GM19035 (cell line): ENCODE measurements around the gene DERL2.
A peak's percentile ranks its signal among the peaks of the same experiment; 100 is the strongest.
"Not testable (repeated sequence)": the region's sequence is repeated elsewhere in the genome, so short reads cannot be mapped to it uniquely, and the experiment has no call there.

Source experiments
- ATAC-seq: cut with Tn5 transposase; IDR thresholded peaks from one replicate; pipeline ENCODE4 v1.9.1; 2021; ENCODE audit not compliant: unreplicated experiment

DERL2 gene

DNA sequence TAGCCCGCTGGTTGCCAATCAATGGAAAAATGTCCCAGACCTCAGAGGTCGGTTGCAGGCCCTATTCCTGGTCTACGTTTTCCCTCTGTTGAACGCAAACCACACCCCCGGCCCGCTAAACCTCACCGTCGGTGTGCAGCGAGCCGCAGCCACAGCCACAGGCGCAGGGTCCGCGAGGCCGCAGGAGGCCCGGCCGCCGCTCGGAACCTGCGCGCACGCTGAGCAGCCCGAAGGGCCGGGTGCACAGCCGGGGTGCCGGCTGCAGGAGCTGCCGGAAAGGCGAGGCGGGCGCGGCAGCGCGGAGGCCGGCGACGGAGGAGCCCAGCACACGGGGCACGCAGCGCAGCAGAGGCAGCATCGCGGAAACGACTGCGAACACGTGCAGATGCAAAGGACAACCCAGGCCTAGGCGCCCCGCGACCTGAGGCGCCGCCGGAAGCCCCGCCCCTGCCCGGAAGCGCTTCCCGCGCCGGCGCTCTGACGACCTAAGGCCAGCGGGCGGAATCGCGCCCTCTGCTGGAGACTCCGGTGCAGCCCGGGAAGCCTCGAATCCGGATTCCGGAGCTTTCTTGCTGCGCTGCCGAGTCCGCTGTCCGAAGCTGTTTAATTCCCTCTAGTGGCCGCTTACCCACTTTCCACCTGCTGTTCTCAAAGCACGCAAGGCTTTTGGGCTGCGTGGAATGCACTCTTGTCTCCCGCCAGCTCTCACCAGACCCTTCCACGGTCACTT lies 47.1 kb downstream of the DERL2 start, which contains the start of gene C1QBP:
Gene C1QBP, minus strand, starts transcription at position 440 of the 730 bp plus-strand sequence. Its CDS starts 82 bp downstream, at position 358.
- peak; percentile 85 for ATAC-seq

- ATAC-seq: no peak
Measured at GRCh38 chr17:5437721-5438317, 48.2 kb downstream of the DERL2 start.

DNA sequence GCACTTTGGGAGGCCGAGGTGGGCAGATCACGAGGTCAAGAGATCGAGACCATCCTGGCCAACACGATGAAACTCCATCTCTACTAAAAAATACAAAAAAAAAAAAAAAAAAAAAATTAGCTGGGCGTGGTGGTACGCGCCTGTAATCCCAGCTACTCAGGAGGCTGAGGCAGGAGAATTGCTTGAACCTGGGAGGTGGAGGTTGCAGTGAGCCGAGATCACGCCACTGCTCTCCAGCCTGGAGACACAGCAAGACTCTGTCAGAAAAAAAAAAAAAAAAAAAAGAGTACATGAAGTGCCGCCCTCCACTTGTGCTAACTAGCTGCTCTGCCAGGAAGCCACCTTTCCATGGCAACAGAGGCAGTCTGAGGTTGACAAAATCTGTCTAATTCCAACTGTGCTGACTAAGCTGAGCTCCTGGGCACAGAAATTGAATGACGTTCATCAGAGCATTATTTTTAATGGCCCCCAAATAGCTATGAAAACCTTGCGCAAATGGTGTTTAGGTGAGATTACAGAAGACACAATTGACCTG lies 50.1 kb downstream of the DERL2 start:
- not testable (repeated sequence) for ATAC-seq

DNA sequence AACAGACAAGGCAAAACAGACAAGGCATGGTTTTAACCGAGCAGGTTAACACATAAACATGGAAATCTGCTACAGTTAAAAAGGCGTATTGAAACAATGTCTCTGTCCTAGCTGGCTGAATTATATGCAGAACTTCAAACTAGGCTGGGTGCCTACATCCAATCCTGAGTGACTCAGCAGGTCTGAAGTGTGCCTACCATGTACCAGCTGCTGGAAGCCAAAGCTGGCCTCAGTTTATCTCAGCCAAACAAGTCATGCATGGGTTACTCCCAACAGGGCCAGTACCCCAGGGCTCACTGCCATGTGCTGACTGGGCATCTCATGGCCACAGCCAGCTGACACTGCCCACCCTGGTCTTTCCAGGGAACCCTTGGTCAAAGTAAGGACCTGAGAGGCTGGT lies 51.0 kb downstream of the DERL2 start:
- no peak for ATAC-seq

- no peak for ATAC-seq
Measured at GRCh38 chr17:5431949-5432556, 53.9 kb downstream of the DERL2 start.

GRCh38 chr17:5431234-5431633 lies 54.7 kb downstream of the DERL2 start:
- not testable (repeated sequence) for ATAC-seq

GRCh38 chr17:5430413-5430999 lies 55.5 kb downstream of the DERL2 start:
- ATAC-seq: no peak

DNA sequence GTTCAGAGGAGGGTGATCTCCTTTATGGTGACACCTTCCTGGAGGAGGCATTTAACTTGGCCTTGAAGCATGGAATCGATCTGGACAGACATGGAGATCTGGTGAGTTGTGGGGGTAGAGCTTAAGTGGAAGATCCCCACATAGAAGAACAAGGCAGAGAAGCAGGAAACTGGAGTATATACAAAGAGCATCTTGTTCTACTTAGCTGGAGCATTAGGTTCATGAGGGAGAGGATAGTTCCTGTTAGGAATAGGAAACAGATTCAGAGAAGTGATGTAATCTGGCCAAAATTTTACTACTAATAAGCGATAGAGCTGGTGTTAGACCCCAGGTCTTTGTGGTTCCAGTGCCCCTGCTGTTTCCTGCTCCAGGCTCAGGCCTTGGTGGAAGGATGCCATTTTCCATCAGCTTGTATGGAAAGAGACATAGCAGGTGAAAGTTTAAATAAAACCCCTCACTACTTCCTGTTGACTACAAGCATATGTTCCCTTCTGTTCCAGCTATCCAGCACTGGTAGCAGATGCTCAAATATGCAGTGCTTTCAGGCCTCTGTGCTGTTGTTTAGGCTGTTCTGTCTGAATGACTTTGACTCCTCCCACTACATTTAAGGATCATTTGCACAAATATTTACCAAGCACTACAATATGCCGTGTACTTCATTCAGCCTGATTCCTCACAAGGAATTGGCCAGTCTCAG lies 56.6 kb downstream of the DERL2 start:
- ATAC-seq: no peak

GRCh38 chr17:5425826-5426225 lies 60.2 kb downstream of the DERL2 start:
- ATAC-seq: no peak

DNA sequence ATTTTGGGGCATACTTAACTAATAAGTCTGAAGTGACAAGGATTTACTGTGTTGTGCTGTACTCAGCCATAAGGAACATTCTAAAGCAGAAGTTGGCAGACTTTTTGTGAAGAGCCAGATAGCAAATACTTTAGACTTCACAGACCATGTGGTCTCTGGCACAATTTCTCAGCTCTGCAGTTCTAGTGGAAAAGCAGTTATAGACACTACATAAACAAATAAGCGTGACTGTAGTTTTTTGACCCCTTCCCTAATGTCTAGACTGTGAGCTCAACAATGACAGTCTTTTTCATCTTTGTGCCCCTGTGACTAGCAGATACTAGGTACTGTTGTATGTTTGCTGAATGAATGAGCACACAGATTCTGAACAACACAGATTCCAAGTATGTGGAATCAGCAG lies 61.1 kb downstream of the DERL2 start:
- no peak for ATAC-seq

- ATAC-seq: no peak
Measured at GRCh38 chr17:5422505-5422904, 63.5 kb downstream of the DERL2 start.
